Measurements from ENCODE around the gene CELA1.

GRCh38 chr12:51349026-51349425 lies 2.5 kb upstream of the CELA1 start:
- no peak for TF ChIP-seq ZNF232 (CRISPR knock-in tag; IDR thresholded peaks at IDR 0.05; ENCODE audit: borderline replicate concordance)
- no peak for TF ChIP-seq EZH2 (conservative IDR thresholded peaks at IDR 0.05; ENCODE audit: low read depth, low read length)
- no peak for TF ChIP-seq KDM5B (CRISPR knock-in tag; IDR thresholded peaks at IDR 0.05; ENCODE audit: borderline replicate concordance)
- TF ChIP-seq NFRKB (IDR thresholded peaks at IDR 0.05): no peak
- TF ChIP-seq GLMP (CRISPR knock-in tag; IDR thresholded peaks at IDR 0.05; ENCODE audit: borderline replicate concordance): no peak
- no peak for TF ChIP-seq PREB (CRISPR knock-in tag; IDR thresholded peaks at IDR 0.05)
- TF ChIP-seq TRIM24 (CRISPR knock-in tag; IDR thresholded peaks at IDR 0.05): no peak
- no peak for TF ChIP-seq ZNF7 (CRISPR knock-in tag; IDR thresholded peaks at IDR 0.05)
- no peak for TF ChIP-seq SALL2 (CRISPR knock-in tag; IDR thresholded peaks at IDR 0.05)

All from HepG2 (cell line).